Vagina (tissue), 2 donors: ENCODE results near the gene LTK.

Source experiments
- POLR2A ChIP-seq, 2 donors: fragments of 450-650 bp; IDR thresholded peaks; one replicate each; pipeline ENCODE4 v1.6.1; 2017; ENCODE audit warnings: antibody characterized with exemption in 2 of 2, mild to moderate bottlenecking in 2 of 2, moderate library complexity in 2 of 2
- POLR2AphosphoS5 ChIP-seq, 2 donors: sonication (generic); formaldehyde crosslinking; IDR thresholded peaks; one replicate each; pipeline ENCODE4 v1.9.0; 2017; ENCODE audit warnings: antibody characterized with exemption in 2 of 2, mild to moderate bottlenecking in 2 of 2, low read depth in 1 of 2; ENCODE audit not compliant: insufficient read depth in 1 of 2
- TF ChIP-seq, protein P1 (sequence below), 3 experiments: fragments of 450-650 bp in 2 of 3; fragments of 200-600 bp in 1 of 3; sonication (generic) in 1 of 3; IDR thresholded peaks; one replicate each; pipeline ENCODE4 v1.5.1; 2017 to 2019; ENCODE audit warnings: antibody characterized with exemption in 3 of 3, mild to moderate bottlenecking in 2 of 3, moderate library complexity in 2 of 3

DNA sequence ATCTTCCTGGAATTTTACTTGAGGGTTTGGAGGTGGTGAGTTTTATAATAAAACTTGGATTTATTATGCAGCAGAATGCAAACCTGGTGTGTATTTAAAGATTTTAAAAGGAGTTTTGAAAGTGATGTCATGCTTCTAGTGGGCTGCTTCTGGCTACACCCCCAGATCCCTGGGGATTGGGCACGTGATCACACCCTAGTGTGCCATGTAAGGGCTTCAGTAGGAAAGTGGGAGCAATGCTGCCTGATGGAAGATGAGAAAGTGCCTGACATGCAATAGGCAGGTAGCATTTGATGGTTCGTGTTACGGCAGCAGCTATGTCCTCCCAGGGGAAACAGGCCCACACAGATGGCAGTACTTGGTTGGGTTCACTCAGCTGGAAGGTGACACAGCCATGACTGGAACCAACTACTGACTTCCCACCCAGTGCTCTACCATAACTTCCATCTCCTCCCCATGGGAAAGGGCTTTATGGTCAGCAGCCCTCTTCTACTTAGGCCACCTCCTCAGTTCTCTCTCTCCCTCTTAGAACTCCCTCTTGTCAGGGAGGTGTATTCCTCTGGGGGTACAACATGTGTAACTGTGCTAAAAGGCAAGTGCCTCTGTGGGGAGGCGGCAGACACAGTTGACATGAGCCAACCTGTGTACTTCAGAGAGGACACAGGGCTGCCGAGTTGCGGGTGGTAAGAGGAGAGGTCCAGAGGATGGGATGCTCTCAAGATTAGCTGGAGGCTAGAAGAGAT lies 14.3 kb downstream of the LTK start:
- TF ChIP-seq POLR2AphosphoS5 (IDR thresholded peaks at IDR 0.05; ENCODE audit: insufficient read depth in 1 of 2, low read depth in 1 of 2) (no peak), POLR2A (IDR thresholded peaks at IDR 0.05) (no peak)
- TF ChIP-seq, protein P1, sequence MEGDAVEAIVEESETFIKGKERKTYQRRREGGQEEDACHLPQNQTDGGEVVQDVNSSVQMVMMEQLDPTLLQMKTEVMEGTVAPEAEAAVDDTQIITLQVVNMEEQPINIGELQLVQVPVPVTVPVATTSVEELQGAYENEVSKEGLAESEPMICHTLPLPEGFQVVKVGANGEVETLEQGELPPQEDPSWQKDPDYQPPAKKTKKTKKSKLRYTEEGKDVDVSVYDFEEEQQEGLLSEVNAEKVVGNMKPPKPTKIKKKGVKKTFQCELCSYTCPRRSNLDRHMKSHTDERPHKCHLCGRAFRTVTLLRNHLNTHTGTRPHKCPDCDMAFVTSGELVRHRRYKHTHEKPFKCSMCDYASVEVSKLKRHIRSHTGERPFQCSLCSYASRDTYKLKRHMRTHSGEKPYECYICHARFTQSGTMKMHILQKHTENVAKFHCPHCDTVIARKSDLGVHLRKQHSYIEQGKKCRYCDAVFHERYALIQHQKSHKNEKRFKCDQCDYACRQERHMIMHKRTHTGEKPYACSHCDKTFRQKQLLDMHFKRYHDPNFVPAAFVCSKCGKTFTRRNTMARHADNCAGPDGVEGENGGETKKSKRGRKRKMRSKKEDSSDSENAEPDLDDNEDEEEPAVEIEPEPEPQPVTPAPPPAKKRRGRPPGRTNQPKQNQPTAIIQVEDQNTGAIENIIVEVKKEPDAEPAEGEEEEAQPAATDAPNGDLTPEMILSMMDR (IDR thresholded peaks at IDR 0.05), result no peak
